Sigmoid colon (tissue), 4 donors: Measurements from ENCODE around the gene PLB1.

Source experiments
- CTCF ChIP-seq, 4 experiments: fragments of 450-650 bp in 3 of 4; fragments of 200-600 bp in 1 of 4; IDR thresholded peaks; one replicate each; pipeline ENCODE4 v1.5.1; 2016 to 2019; ENCODE audit warnings: antibody characterized with exemption in 4 of 4, mild to moderate bottlenecking in 3 of 4, moderate library complexity in 2 of 4
- EP300 ChIP-seq, 4 donors: sonication (generic); formaldehyde crosslinking; IDR thresholded peaks; one replicate each; pipeline ENCODE4 v1.6.1; 2017; ENCODE audit warnings: antibody characterized with exemption in 4 of 4

- TF ChIP-seq CTCF (IDR thresholded peaks at IDR 0.05) (no peak), EP300 (IDR thresholded peaks at IDR 0.05) (no peak)
Observed at GRCh38 chr2:28590496-28591301, 94.8 kb downstream of the PLB1 start.
